Measurements from ENCODE around the gene LCN12. TPM values are rescaled to one million over a fixed set of nuclear protein-coding genes. Genes with fewer than 3 reads are reported as not detected.

The LCN12 gene
- total RNA-seq, 1 experiment from 2014 or later = 2.1 TPM

DNA sequence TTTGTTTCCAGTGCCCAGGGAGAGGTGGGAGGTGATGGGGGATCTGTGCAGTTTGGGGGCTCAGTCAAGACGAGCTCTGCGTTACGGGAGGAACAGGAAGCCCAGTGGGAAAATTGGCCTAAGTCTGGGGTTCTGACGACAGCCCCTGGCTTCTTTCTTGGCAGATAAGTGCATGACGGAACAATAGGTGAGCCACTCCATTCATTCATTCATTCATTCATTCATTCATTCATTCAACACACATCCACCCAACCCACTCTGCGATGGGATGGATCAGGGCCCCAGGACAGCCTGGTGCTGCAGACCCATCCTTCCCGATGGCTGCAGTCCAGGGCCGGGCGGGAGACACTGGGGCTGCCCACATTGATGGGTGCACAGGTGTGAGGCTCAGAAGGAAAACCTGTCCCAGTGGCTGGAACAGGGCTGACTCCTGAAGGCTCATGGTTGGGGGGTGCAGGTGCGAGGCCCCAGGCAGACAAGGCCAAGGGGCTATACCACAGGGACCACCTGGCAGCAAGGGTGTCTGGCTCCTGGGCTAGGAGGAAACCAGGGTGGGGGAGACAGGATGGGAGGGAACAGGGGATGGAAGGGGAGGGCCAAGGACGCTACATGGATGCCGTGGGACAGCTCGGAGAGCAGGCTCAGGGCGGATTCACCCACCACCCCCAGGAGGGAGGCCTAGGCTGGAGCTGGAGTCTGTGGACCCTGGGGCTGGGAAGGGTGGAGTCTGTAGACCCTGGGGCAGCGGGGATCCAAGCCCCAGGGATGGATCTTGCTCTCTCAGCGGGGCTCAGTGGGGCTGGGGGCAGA is 28.8 kb downstream of the LCN12 start:
- H3K14ac ChIP-seq (ENCODE audit: insufficient read depth, low read length) = no peak overlapping the region
- H4K91ac ChIP-seq (ENCODE audit: insufficient read length, low read depth, low read length) = no peak overlapping the region
- peaks cover 9% of the 10 kb centered on the region for H3K23me2 ChIP-seq (ENCODE audit: insufficient read length, low read depth, low read length, poor library complexity, severe bottlenecking)
- no peak overlapping the region for H3K27ac ChIP-seq (ENCODE audit: insufficient read length, low read depth, low read length)
- H2AK5ac ChIP-seq (ENCODE audit: insufficient read length, low read length) = no peak overlapping the region
- no peak overlapping the region for H3K23ac ChIP-seq (ENCODE audit: insufficient read length, low read depth, low read length)
- no peak overlapping the region for H4K8ac ChIP-seq (replicated peaks; ENCODE audit: insufficient read length, low read depth, low read length)
- no peaks in the 10 kb centered on the region for H3K9me3 ChIP-seq (ENCODE audit: control insufficient read depth, low read depth, low read length)
- H4K20me1 ChIP-seq (ENCODE audit: control insufficient read depth, insufficient read depth, insufficient read length) = no peaks in the 10 kb centered on the region
- no peak for TF ChIP-seq CTCF (conservative IDR thresholded peaks at IDR 0.05)
- H2AFZ ChIP-seq (ENCODE audit: low read length) = no peak overlapping the region
- no peak overlapping the region for H3K56ac ChIP-seq (ENCODE audit: insufficient read length, low read depth, low read length)
- peaks cover 7% of the 10 kb centered on the region for H3K27me3 Mint-ChIP-seq (ENCODE audit: low read depth)
- no peak overlapping the region for H2BK20ac ChIP-seq (ENCODE audit: low read depth, low read length, poor library complexity, severe bottlenecking)
- 0 out of 5 replicates have a peak overlapping the region, but pooled peaks of 1 of the 2 experiments have one; percentile 10 for H3K4me3 Mint-ChIP-seq
- H2BK12ac ChIP-seq (ENCODE audit: insufficient read length, low read depth, low read length) = no peak overlapping the region
- H3K27ac Mint-ChIP-seq = no peak overlapping the region
- no peaks in the 10 kb centered on the region for H3K79me2 ChIP-seq (ENCODE audit: insufficient read depth, low read length)
- no peaks in the 10 kb centered on the region for H3K79me1 ChIP-seq (ENCODE audit: insufficient read depth, low read depth, low read length, poor library complexity, severe bottlenecking)
- no peak overlapping the region for H4K5ac ChIP-seq (ENCODE audit: insufficient read length, low read depth, low read length)
- no peak for DNase-seq
- no peak overlapping the region for H3T11ph ChIP-seq (ENCODE audit: low read length)
- no peak overlapping the region for H2BK120ac ChIP-seq (ENCODE audit: low read depth, low read length, poor library complexity, severe bottlenecking)
- H3K4me1 ChIP-seq (ENCODE audit: insufficient read depth, low read length) = no peaks in the 10 kb centered on the region; the same call in 1 of the 2 replicates
- no peak overlapping the region for H3K4me2 ChIP-seq (ENCODE audit: insufficient read depth, insufficient read length, low read length)
- no peak overlapping the region for H2BK15ac ChIP-seq (ENCODE audit: low read depth, low read length)
- no peaks in the 10 kb centered on the region for H3K9me3 Mint-ChIP-seq
- H3K18ac ChIP-seq (ENCODE audit: insufficient read length, low read depth, low read length) = no peak overlapping the region
- H3K4me1 Mint-ChIP-seq = peaks cover 2 to 16% of the 10 kb centered on the region in 2 experiments
- no peak overlapping the region for H3K9ac ChIP-seq (ENCODE audit: extremely low read depth, insufficient read length, low read length)
- no CpG with 5 or more reads among the region's 16 CpGs for WGBS (ENCODE audit: extremely low coverage, insufficient read length, low lambda C conversion rate)
- no peak overlapping the region for H2BK5ac ChIP-seq (ENCODE audit: insufficient read length, low read length)
- no peaks in the 10 kb centered on the region for H3K27me3 ChIP-seq (ENCODE audit: insufficient read depth, low read length)
- H3K36me3 Mint-ChIP-seq (ENCODE audit: insufficient read depth in 1 of 3, low read depth in 3 of 3) = peaks cover 0 to 3% (median 0%) of the 10 kb centered on the region in 3 experiments; a peak in 1 of 7 replicates
- no peak overlapping the region for H3K4ac ChIP-seq (ENCODE audit: low read depth, low read length)
